GM21717 (cell line): ENCODE data around the gene LYL1.
"Not testable (repeated sequence)": the region's sequence is repeated elsewhere in the genome, so short reads cannot be mapped to it uniquely, and the experiment has no call there.

Experiments used
- ATAC-seq: cut with Tn5 transposase; IDR thresholded peaks from one replicate; pipeline ENCODE4 v1.9.1; 2021; ENCODE audit warnings: mild to moderate bottlenecking, moderate library complexity; ENCODE audit not compliant: unreplicated experiment

LYL1 gene

GRCh38 chr19:13102666-13103580, at the start of gene LYL1:
LYL1 (minus strand) TSS chr19:13102858; CDS start chr19:13101171, 1,687 bp downstream.
- no peak for ATAC-seq

- ATAC-seq, result peak; percentile 31
Observed at GRCh38 chr19:13151605-13152355, 49.1 kb upstream of the LYL1 start.

GRCh38 chr19:13150931-13151604, 48.4 kb upstream of the LYL1 start:
- ATAC-seq, result no peak

- ATAC-seq, result peak; percentile 30
Observed at GRCh38 chr19:13150187-13150930, 47.7 kb upstream of the LYL1 start, which contains the start of the genes IER2 and STX10. IER2 (plus strand) TSS chr19:13150411; CDS start chr19:13153187, 2,776 bp downstream. STX10 (minus strand) TSS chr19:13150375; CDS start chr19:13150173, 202 bp downstream.

GRCh38 chr19:13149628-13150186, 47.0 kb upstream of the LYL1 start:
- ATAC-seq, result no peak

- ATAC-seq, result not testable (repeated sequence)
Observed at GRCh38 chr19:13149173-13149627, 46.5 kb upstream of the LYL1 start.

GRCh38 chr19:13146763-13147563, 44.3 kb upstream of the LYL1 start:
- no peak for ATAC-seq

GRCh38 chr19:13139633-13140311, 37.1 kb upstream of the LYL1 start:
- no peak for ATAC-seq

- no peak for ATAC-seq
Observed at GRCh38 chr19:13138916-13139198, 36.2 kb upstream of the LYL1 start.

GRCh38 chr19:13138171-13138915, 35.7 kb upstream of the LYL1 start:
- no peak for ATAC-seq

- ATAC-seq, result no peak
Observed at GRCh38 chr19:13137290-13137794, 34.7 kb upstream of the LYL1 start.

- no peak for ATAC-seq
Observed at GRCh38 chr19:13135068-13136062, 32.7 kb upstream of the LYL1 start.

- no peak for ATAC-seq
Observed at GRCh38 chr19:13134626-13135025, 32.0 kb upstream of the LYL1 start.

GRCh38 chr19:13133241-13133870, 30.7 kb upstream of the LYL1 start:
- ATAC-seq, result no peak

GRCh38 chr19:13132471-13133180, 30.0 kb upstream of the LYL1 start:
- ATAC-seq, result no peak
